ENCODE data around the gene HS6ST3.

HS6ST3 gene

GRCh38 chr13:96783511-96783910, 693.6 kb downstream of the HS6ST3 start:
- DNase-seq (ENCODE audit: low read depth, low spot score): no peak

- DNase-seq (ENCODE audit: low read depth, low spot score): no peak
Measured at GRCh38 chr13:96785986-96786385, 696.1 kb downstream of the HS6ST3 start.

GRCh38 chr13:96792188-96792587, 702.3 kb downstream of the HS6ST3 start:
- no peak for DNase-seq (ENCODE audit: low read depth, low spot score)

- no peak for DNase-seq (ENCODE audit: low read depth, low spot score)
Measured at GRCh38 chr13:96792736-96793403, 703.0 kb downstream of the HS6ST3 start.

GRCh38 chr13:96793404-96793755, 703.5 kb downstream of the HS6ST3 start:
- DNase-seq (ENCODE audit: low read depth, low spot score): no peak

GRCh38 chr13:96794669-96795068, 704.8 kb downstream of the HS6ST3 start:
- no peak for DNase-seq (ENCODE audit: low read depth, low spot score)

GRCh38 chr13:96795670-96796069, 705.8 kb downstream of the HS6ST3 start:
- no peak for DNase-seq (ENCODE audit: low read depth, low spot score)

- DNase-seq (ENCODE audit: low read depth, low spot score): no peak
Measured at GRCh38 chr13:96796091-96796633, 706.3 kb downstream of the HS6ST3 start.

- no peak for DNase-seq (ENCODE audit: low read depth, low spot score)
Measured at GRCh38 chr13:96797136-96797535, 707.2 kb downstream of the HS6ST3 start.

GRCh38 chr13:96803456-96804100, 713.7 kb downstream of the HS6ST3 start:
- no peak for DNase-seq (ENCODE audit: low read depth, low spot score)

GRCh38 chr13:96804174-96804573, 714.3 kb downstream of the HS6ST3 start:
- DNase-seq (ENCODE audit: low read depth, low spot score): no peak

- no peak for DNase-seq (ENCODE audit: low read depth, low spot score)
Measured at GRCh38 chr13:96806746-96807145, 716.8 kb downstream of the HS6ST3 start.

GRCh38 chr13:96809366-96810096, 719.6 kb downstream of the HS6ST3 start:
- DNase-seq (ENCODE audit: low read depth, low spot score): no peak

- no peak for DNase-seq (ENCODE audit: low read depth, low spot score)
Measured at GRCh38 chr13:96810104-96810503, 720.2 kb downstream of the HS6ST3 start.

GRCh38 chr13:96811049-96811448, 721.1 kb downstream of the HS6ST3 start:
- DNase-seq (ENCODE audit: low read depth, low spot score): no peak

GRCh38 chr13:96816261-96816660, 726.4 kb downstream of the HS6ST3 start:
- DNase-seq (ENCODE audit: low read depth, low spot score): no peak

GRCh38 chr13:96816874-96817273, 727.0 kb downstream of the HS6ST3 start:
- no peak for DNase-seq (ENCODE audit: low read depth, low spot score)

- DNase-seq (ENCODE audit: low read depth, low spot score): no peak
Measured at GRCh38 chr13:96817336-96817941, 727.5 kb downstream of the HS6ST3 start.

GRCh38 chr13:96819375-96819774, 729.5 kb downstream of the HS6ST3 start:
- no peak for DNase-seq (ENCODE audit: low read depth, low spot score)

- no peak for DNase-seq (ENCODE audit: low read depth, low spot score)
Measured at GRCh38 chr13:96821381-96821780, 731.5 kb downstream of the HS6ST3 start.

- no peak for DNase-seq (ENCODE audit: low read depth, low spot score)
Measured at GRCh38 chr13:96821971-96822370, 732.1 kb downstream of the HS6ST3 start.

- no peak for DNase-seq (ENCODE audit: low read depth, low spot score)
Measured at GRCh38 chr13:96822895-96823294, 733.0 kb downstream of the HS6ST3 start.
